Choroid plexus epithelial cell (primary cell): ENCODE data around the gene FHOD3.
A peak's percentile ranks its signal among the peaks of the same experiment; 100 is the strongest.

ENCODE experiments used
- DNase-seq: peaks from one replicate; pipeline ENCODE4 v3.0.0-alpha.2; 2010; ENCODE audit warnings: low read depth
- H3K4me3 ChIP-seq: 2 replicates; pipeline ENCODE4 v1.5.1; 2011; ENCODE audit warnings: low read depth, mild to moderate bottlenecking, control low read depth, low read length, moderate library complexity
- CTCF ChIP-seq: conservative IDR thresholded peaks from 2 replicates; pipeline ENCODE4 v1.5.1; 2011; ENCODE audit warnings: low read depth, mild to moderate bottlenecking, control low read depth, inconsistent platforms, low read length, moderate library complexity

FHOD3 gene

GRCh38 chr18:36366994-36367839 lies 69.7 kb downstream of the FHOD3 start:
- no peak for TF ChIP-seq CTCF
- no peak overlapping the region for H3K4me3 ChIP-seq
- no peak for DNase-seq

DNA sequence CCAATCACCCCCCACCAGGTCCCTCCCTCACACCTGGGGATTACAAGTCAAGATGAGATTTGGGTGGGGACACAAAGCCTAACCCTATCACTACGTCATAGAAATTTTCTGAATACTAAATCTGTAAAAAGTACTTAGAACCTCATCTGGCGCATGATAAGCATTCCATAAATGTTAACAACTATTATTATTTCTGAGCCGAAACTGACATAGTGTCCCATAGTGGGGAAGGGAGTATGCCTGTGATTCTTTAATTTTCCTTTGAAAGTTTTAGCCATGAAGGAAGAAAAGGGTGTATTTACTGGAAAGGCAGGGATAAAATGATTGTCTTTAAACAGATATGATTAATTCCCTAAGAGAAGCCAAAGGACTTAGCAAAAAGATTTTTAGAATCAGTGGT lies 71.4 kb downstream of the FHOD3 start:
- no peak for DNase-seq
- no peak for TF ChIP-seq CTCF
- H3K4me3 ChIP-seq = no peak overlapping the region

DNA sequence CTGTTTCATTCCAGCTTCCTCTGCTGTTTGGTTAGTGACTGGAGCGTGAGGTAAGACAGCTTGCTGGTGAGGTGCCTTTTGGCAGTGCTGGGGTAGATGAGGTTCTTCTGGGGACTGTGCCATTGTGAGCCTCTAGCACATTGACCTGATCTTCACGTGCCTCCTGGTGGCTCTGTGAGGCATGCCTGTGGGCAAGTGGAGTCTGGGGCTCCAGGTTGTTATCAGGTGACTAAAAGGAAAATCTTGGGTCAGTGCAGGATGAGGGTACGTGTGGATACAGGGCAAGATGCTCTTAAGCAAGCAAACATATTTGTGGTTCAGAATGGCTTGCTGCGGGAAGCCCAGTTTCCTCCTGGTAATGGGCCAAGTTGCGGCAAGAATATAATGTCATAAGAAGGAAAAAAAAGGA lies 75.4 kb downstream of the FHOD3 start:
- peak; percentile 88 for DNase-seq
- TF ChIP-seq CTCF = peak; percentile 36
- H3K4me3 ChIP-seq = no peak overlapping the region

DNA sequence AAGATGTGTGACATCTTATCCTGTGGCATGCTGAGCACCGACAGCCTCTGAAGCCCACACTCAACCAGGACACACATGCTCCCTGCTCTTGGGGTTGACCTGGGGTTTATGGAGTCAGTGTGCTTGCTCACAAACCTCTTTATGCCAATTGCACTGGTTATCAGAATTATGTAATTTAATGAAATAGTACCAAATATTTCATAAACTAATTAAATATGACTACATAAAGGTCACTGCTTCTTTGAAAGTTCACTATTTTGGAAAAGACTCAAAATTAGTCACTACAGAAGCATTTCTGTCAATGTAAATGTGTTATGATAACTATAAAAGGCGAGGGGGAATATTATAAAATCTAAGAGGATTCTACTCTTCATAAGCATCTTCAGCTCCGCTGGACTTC lies 76.7 kb downstream of the FHOD3 start:
- DNase-seq = peak; percentile 20
- TF ChIP-seq CTCF = no peak
- no peak overlapping the region for H3K4me3 ChIP-seq

DNA sequence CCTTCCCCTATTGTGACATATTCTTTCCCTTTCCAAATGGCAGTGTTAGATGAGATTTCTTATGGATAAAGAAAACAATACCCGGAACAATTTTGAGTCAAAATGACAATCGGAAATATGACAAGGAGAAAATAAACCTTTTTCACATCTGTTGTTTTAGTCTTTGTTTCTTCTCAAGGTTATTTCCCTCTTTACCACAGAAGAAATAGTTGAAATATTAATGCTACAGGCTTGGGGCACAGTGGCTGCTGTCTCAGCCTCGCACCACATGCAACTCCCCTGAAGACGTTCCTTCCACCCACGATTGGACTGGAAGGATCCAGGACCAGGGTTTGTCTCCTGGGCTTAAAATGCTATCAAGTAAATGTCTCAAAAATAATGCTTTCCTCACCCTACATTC lies 77.6 kb downstream of the FHOD3 start:
- no peak for DNase-seq
- no peak overlapping the region for H3K4me3 ChIP-seq
- no peak for TF ChIP-seq CTCF

- peak; percentile 14 for DNase-seq
- no peak overlapping the region for H3K4me3 ChIP-seq
- no peak for TF ChIP-seq CTCF
Observed at GRCh38 chr18:36376361-36376760, 78.8 kb downstream of the FHOD3 start.

GRCh38 chr18:36377626-36378025 lies 80.1 kb downstream of the FHOD3 start:
- no peak for TF ChIP-seq CTCF
- H3K4me3 ChIP-seq = no peak overlapping the region
- DNase-seq = no peak
